Stimulated activated CD8-positive, alpha-beta memory T cell treated with anti-CD3 and anti-CD28 coated beads, Interleukin-7, amount 100 ng/mL, for 48 hours (primary cell): ENCODE results near the gene SDC3.
"Not testable (repeated sequence)": the region's sequence is repeated elsewhere in the genome, so short reads cannot be mapped to it uniquely, and the experiment has no call there.

Experiments used
- DNase-seq, 2 donors: peaks; one replicate each; pipeline ENCODE4 v3.0.0-alpha.2; 2020; ENCODE audit warnings: low read depth in 1 of 2; ENCODE audit errors: extremely low read depth in 1 of 2

SDC3 gene

DNA sequence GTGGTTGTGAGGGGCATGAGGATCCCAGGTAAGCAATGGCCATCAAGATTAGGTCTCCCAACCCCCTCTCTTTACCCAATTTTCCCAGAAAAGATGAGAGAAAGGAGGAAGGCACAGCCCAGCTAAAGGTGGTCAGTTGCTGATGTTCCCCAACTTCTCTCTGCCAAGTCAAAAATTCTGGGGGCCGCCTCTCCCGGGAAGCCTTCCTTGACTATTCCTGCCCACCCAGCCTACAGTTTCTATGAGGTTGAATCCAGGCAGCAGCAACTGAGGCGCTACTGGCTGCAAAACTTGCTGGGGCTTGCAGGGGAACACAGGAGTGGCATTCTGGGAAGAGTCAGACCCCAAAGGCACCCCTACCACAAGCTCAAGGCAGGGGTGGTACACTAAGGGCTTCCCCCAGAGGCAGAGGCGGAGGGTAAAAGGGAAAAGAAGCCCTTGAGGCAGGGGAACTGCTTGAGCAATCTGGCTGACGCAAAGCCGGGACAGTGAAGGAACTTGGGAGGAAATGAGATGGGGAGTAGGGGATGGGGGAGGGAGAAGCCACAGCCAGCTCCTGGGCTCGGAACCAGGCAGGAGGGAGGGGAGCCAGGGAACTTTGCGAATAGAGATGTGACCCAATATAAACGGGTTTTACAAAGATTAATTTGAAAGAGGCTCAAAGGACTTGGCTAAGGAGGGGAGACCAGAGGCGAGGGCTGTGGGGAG lies 31.2 kb downstream of the SDC3 start:
- DNase-seq = no peak

- DNase-seq = no peak
These were observed 31.9 kb downstream of the SDC3 start for GRCh38 chr1:30876451-30877204.

- DNase-seq = no peak
These were observed 32.6 kb downstream of the SDC3 start for GRCh38 chr1:30875916-30876315.

DNA sequence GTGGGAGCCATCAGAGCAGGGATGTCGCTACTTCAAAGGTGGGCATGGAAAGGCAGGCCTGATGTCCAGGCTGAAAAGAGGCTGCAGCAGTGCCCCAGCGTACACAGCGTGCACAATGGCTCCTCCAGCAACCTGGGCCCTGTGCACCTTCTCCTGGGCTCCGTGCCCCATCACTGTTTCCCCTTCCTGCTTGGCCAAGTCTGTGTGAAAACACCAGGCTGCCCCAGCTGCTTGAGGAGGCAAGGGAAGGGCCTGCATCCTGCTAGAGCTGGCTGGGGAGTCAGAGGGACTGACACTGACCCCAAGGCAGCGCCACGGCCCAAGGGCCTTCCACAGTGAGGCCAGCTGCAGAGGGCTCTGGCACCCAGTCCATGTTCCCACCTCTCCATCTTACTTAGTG lies 33.4 kb downstream of the SDC3 start:
- DNase-seq = no peak

GRCh38 chr1:30874176-30874575 lies 34.4 kb downstream of the SDC3 start:
- no peak for DNase-seq

DNA sequence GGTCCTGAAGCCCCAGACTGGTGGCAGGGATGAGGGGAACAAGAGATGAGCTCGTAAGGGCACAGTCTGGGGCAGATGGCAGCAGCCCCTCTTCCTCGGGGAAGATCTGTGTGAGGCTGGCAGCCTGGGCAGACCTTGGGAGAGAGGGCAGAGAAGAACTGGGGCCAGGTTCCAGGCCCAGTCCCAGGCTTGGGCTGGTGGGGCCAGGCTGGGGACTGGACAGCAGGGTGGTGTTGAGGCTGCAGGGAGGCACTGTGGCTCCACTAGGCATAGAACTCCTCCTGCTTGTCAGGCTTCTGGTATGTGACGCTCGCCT lies 35.7 kb downstream of the SDC3 start:
- no peak for DNase-seq

- no peak for DNase-seq
These were observed 36.3 kb downstream of the SDC3 start for GRCh38 chr1:30872033-30872947.

- no peak for DNase-seq
These were observed 37.2 kb downstream of the SDC3 start for GRCh38 chr1:30871276-30871871.

- no peak for DNase-seq
These were observed 37.9 kb downstream of the SDC3 start for GRCh38 chr1:30870656-30871055.

- DNase-seq = no peak
These were observed 38.5 kb downstream of the SDC3 start for GRCh38 chr1:30870035-30870434.

GRCh38 chr1:30868833-30869435 lies 39.6 kb downstream of the SDC3 start:
- peak; percentile 8 to 39 for DNase-seq

DNA sequence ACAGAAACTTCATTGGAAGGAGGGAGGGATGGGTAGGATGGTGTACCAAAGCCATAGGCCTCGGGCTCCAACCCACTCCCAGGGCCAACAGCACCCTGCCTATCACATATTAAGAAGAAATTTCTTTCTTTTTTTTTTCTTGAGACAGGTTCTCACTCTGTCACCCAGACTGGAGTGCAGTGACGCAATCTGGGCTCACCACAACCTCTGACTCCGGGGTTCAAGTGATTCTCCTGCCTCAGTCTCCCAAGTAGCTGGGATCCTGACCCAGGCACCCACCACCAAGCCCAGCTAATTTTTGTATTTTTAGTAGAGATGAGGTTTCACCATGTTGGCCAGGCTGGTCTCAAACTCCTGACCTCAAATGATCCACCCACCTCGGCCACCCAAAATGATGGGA lies 40.5 kb downstream of the SDC3 start:
- DNase-seq = not testable (repeated sequence)

DNA sequence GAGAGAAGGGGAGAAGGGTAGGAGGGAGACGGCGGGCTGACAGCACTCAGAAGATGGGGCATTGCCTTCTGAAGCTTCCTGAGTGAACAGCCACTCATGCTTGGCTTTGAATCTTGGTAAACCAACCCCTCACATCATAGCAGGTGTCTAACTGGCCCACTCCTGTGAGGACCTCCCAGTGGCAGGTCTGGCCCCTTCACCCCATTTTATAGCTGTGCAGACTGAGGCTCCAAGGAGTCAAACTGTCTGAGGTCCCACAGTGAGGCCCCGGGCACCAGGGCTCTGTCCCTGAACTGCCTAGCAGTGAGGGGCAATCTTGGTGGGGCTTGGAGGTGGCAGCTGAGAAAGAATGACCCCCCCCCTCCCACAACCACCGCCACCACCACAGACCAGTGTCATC lies 41.0 kb downstream of the SDC3 start:
- DNase-seq = no peak

DNA sequence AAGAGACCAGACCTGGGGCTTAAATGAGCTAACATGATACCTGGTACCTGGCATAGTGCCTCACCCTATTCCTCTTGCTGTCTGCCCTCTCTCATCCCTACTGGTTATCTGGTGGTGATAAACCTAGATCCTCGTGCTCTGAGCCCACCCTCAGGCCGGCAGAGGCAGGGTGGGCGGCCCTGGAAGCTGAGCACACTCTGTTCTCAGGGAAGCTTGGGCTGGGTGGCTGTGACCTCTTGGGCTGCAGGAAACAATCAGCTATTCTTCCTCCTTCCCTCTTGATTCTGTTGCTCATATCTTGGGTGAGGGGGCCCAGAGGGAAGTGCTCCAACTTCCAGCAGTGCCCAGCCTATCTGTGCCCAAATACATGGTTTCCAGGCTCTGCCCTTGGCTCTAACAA lies 42.0 kb downstream of the SDC3 start:
- no peak for DNase-seq

GRCh38 chr1:30864681-30865080 lies 43.9 kb downstream of the SDC3 start:
- no peak for DNase-seq

DNA sequence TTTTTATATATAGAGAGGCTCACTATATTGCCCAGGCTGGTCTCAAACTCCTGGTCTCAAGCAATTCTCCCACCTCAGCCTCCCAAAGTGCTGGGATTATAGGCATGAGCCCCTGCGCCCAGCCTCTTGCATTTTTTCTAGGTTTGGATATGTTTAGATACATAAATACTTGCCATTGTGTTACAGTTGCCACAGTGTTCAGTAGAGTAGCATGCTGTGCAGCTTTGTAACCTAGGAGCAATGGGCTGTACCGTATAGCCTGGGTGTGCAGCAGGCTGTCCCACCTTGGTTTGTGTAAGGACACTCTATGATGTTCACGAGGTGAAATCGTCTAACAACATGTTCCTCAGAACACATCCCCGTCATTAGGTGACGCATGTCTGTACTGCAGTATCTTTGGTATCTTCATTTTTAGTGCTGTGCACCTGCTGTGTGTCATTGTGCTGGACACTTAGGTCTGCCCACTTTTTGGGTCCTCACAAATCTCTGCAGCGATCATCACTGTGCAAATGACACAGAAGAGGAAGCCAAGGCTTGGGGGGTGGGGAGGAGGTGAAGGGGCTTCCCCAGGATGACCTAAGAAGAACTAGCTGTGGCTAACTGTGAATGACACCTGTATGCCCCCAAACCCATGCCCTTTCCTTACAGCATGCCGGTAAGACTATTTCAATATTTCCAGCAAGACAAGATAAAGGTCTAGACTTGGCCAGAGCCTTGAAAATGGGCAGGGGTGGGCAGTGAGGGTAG lies 44.5 kb downstream of the SDC3 start:
- no peak for DNase-seq

GRCh38 chr1:30860320-30860652 lies 48.3 kb downstream of the SDC3 start:
- no peak for DNase-seq

DNA sequence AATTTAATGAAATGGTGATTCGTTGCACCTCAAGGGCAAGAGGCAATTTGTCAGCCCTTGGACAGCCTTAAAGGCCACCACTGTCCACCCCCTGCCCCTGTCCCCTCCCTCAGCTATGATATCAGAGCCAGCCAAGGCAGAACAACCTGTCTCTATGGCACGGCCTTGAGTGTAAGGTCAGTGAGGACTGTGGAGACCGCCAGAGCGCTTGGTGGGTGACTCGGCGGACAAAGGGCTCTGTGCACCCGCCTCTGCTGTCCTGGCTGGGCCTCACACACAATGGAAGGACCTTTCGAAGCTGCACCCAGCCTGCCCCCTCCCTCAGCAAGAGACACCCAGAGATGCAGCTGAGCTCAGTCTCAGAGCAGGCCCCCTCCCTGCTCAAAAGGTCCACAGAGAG lies 50.6 kb downstream of the SDC3 start:
- no peak for DNase-seq

DNA sequence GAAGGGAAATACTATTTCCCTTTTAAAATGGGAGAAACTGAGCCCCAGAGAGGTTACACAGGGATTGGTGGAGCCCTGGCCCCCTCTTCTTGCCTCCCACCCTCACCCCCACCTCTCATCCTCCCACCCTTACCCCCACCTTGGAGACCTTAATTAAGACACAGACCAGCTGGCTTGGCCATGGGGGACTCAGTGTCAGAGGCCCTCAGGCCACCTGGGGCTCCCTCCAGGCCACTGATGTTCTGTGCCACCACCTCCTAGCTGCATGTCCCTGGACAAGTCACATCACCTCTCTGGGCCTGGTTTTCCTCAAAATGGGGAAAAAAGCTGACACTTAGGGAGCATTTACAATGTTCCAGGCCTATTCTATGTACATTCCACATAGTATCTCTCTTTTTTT lies 51.5 kb downstream of the SDC3 start:
- no peak for DNase-seq

- DNase-seq = no peak
These were observed 52.2 kb downstream of the SDC3 start for GRCh38 chr1:30856260-30856790.
